Panc1 (cell line): Measurements from ENCODE around the gene ABCD3. TPM values are rescaled to one million over a fixed set of nuclear protein-coding genes. Genes with fewer than 3 reads are reported as not detected.

Source experiments
- ATAC-seq: fragments of 200-7000 bp; cut with Tn5 transposase; 2 replicates; pipeline ENCODE4 v1.9.1; 2020; ENCODE audit warnings: mild to moderate bottlenecking, moderate library complexity
- BruUV-seq: library from RNA; stranded (reverse); fragments of 400-500 nt; replicated peaks from 2 replicates; lab custom pipeline; 2021; lab: Mats Ljungman, UMichigan
- CTCF ChIA-PET: fragments of 300-600 bp; sonication (Branson Sonifier 250); formaldehyde crosslinking; loops from one replicate; lab custom pipeline; 2022; ENCODE audit warnings: antibody characterized with exemption; lab: Charles Lee
- POLR2A ChIA-PET: fragments of 300-600 bp; sonication (Branson Sonifier 250); formaldehyde crosslinking; loops from one replicate; lab custom pipeline; 2022; ENCODE audit warnings: antibody characterized with exemption; lab: Charles Lee
- DNase-seq: peaks from one replicate; pipeline ENCODE4 v3.0.0-alpha.2; 2010; ENCODE audit warnings: low read depth, low spot score
- H3K27ac ChIP-seq: 2 replicates; pipeline ENCODE4 v1.5.1; 2011; ENCODE audit warnings: mild to moderate bottlenecking, low read length, inconsistent platforms
- H3K27me3 ChIP-seq: fragments of 200-500 bp; sonication (Bioruptor generic); 2 replicates; pipeline ENCODE4 v1.6.0; 2014; ENCODE audit warnings: low read length, inconsistent platforms; ENCODE audit not compliant: control insufficient read depth, insufficient read depth
- H3K36me3 ChIP-seq: fragments of 200-500 bp; sonication (Bioruptor generic); 2 replicates; pipeline ENCODE4 v1.5.1; 2014; ENCODE audit warnings: inconsistent platforms, mild to moderate bottlenecking, low read length, moderate library complexity; ENCODE audit not compliant: control insufficient read depth, insufficient read depth
- H3K4me1 ChIP-seq: 2 replicates; pipeline ENCODE4 v1.5.1; 2011; ENCODE audit warnings: inconsistent platforms, mild to moderate bottlenecking, low read length, moderate library complexity; ENCODE audit not compliant: control insufficient read depth, insufficient read depth
- H3K4me3 ChIP-seq, 2 experiments: 2 replicates each; pipeline ENCODE4 v1.5.1; 2011 to 2012; ENCODE audit warnings: low read depth in 2 of 2, low read length in 2 of 2, mild to moderate bottlenecking in 2 of 2, inconsistent platforms in 1 of 2, moderate library complexity in 1 of 2
- H3K9me3 ChIP-seq: fragments of 200-500 bp; sonication (Bioruptor generic); 2 replicates; pipeline ENCODE4 v1.5.1; 2014; ENCODE audit warnings: low read depth, mild to moderate bottlenecking, inconsistent platforms, low read length, moderate library complexity; ENCODE audit not compliant: control insufficient read depth, insufficient read depth
- CTCF ChIP-seq: fragments of 450-650 bp; IDR thresholded peaks from 2 replicates; pipeline ENCODE4 v1.5.1; 2017; ENCODE audit warnings: mild to moderate bottlenecking
- POLR2AphosphoS5 ChIP-seq: IDR thresholded peaks from 2 replicates; pipeline ENCODE4 v1.6.1; 2012; ENCODE audit warnings: mild to moderate bottlenecking, low read depth, low read length, moderate library complexity
- REST ChIP-seq, 2 experiments: IDR thresholded peaks; 2 replicates each; pipeline ENCODE4 v1.6.1; 2011 to 2012; ENCODE audit warnings: low read depth in 2 of 2, control low read depth in 1 of 2, low read length in 1 of 2, mild to moderate bottlenecking in 1 of 2, moderate library complexity in 1 of 2; ENCODE audit not compliant: insufficient read depth in 1 of 2
- SIN3A ChIP-seq: IDR thresholded peaks from 2 replicates; pipeline ENCODE4 v1.6.1; 2012; ENCODE audit warnings: low read depth, mild to moderate bottlenecking, low read length, moderate library complexity, borderline replicate concordance; ENCODE audit not compliant: insufficient read depth
- TCF7L2 ChIP-seq: IDR thresholded peaks from 2 replicates; pipeline ENCODE4 v1.6.1; 2011; ENCODE audit warnings: mild to moderate bottlenecking, low read depth, low read length, inconsistent platforms
- in situ Hi-C: cut with HindIII; loops from 2 replicates; pipeline ENCODE4 v1.10.0; 2016; ENCODE audit warnings: low sequenced_read_pairs, low pct_unique_long_range_greater_than_20kb
- intact Hi-C: fragments of 100-400 bp; cut with micrococcal nuclease; formaldehyde crosslinking; loops from one replicate; pipeline ENCODE4 v1.10.0; 2022; ENCODE audit not compliant: unreplicated experiment
- total RNA-seq: library from RNA; stranded (reverse); gene quantifications from one replicate; pipeline ENCODE4 v1.2.1, GENCODE V29; 2021; ENCODE audit not compliant: unreplicated experiment

Gene ABCD3
- total RNA-seq, 1 experiment from 2014 or later = 40.5 TPM

- TF ChIP-seq REST (IDR thresholded peaks at IDR 0.05; ENCODE audit: insufficient read depth in 1 of 2, low read depth in 2 of 2, low read length in 1 of 2) (no peak), TCF7L2 (no peak), POLR2AphosphoS5 (no peak), CTCF (peak; percentile 57; the same call in 1 of the 2 replicates), SIN3A (no peak)
- Histone ChIP-seq H3K4me1 (no peaks in the 10 kb centered on the region; the same call in 1 of the 2 replicates), H3K4me3 (no peak overlapping the region), H3K27ac (no peak overlapping the region), H3K27me3 (no peaks in the 10 kb centered on the region), H3K9me3 (no peaks in the 10 kb centered on the region), H3K36me3 (no peaks in the 10 kb centered on the region)
- CTCF ChIA-PET = interaction anchor here (0.5 to 2.3 kb wide), 3 partner anchors 36 to 128 kb away, joined by 3 to 15 read pairs (median 4); no protein-coding TSS in a partner anchor
- DNase-seq = peak; percentile 15
- POLR2A ChIA-PET = no interaction called here
- no TSS peak for BruUV-seq
- peak; percentile 87 for ATAC-seq
- in situ Hi-C loops = no loop called here
- intact Hi-C loops = loop anchor here (10.0 kb wide), 1 partner anchor 109 kb away; no protein-coding TSS in a partner anchor
These were observed 45.7 kb downstream of the ABCD3 start for GRCh38 chr1:94463765-94464330.

- Histone ChIP-seq H3K27ac (no peak overlapping the region), H3K36me3 (no peaks in the 10 kb centered on the region), H3K9me3 (no peaks in the 10 kb centered on the region), H3K27me3 (no peaks in the 10 kb centered on the region), H3K4me3 (no peak overlapping the region), H3K4me1 (no peaks in the 10 kb centered on the region; the same call in 1 of the 2 replicates)
- POLR2A ChIA-PET = no interaction called here
- no TSS peak for BruUV-seq
- intact Hi-C loops = loop anchor here (10.0 kb wide), 1 partner anchor 114 kb away; no protein-coding TSS in a partner anchor
- CTCF ChIA-PET = interaction anchor here (0.7 kb wide), 1 partner anchor 48 kb away, joined by 5 read pairs; no protein-coding TSS in a partner anchor
- ATAC-seq (no peak), DNase-seq (no peak)
- in situ Hi-C loops = no loop called here
- no peak for TF ChIP-seq REST (IDR thresholded peaks at IDR 0.05; ENCODE audit: insufficient read depth in 1 of 2, low read depth in 2 of 2, low read length in 1 of 2)
- no peak for TF ChIP-seq CTCF
- TF ChIP-seq SIN3A = no peak
- no peak for TF ChIP-seq POLR2AphosphoS5
- no peak for TF ChIP-seq TCF7L2
These were observed 50.5 kb downstream of the ABCD3 start for GRCh38 chr1:94468708-94469107.
